Occipital lobe (tissue), 2 donors: ENCODE measurements around the gene GPC6. TPM values are rescaled to one million over a fixed set of nuclear protein-coding genes. Genes with fewer than 3 reads are reported as not detected.

Experiments
- DNase-seq: peaks from one replicate; lab custom pipeline; 2025; lab: John Stamatoyannopoulos, UW
- total RNA-seq: library from RNA; depleted of rRNA; stranded (reverse); fragments of >200 nt; gene quantifications from one replicate; pipeline ENCODE4 v1.2.3, GENCODE V29; 2014

The GPC6 gene
- total RNA-seq, 1 donor from 2014 or later = 9.8 TPM

- no peak for DNase-seq
Observed at GRCh38 chr13:93499991-93500390, 273.4 kb downstream of the GPC6 start.

GRCh38 chr13:93502071-93502470 lies 275.5 kb downstream of the GPC6 start:
- DNase-seq = no peak

DNA sequence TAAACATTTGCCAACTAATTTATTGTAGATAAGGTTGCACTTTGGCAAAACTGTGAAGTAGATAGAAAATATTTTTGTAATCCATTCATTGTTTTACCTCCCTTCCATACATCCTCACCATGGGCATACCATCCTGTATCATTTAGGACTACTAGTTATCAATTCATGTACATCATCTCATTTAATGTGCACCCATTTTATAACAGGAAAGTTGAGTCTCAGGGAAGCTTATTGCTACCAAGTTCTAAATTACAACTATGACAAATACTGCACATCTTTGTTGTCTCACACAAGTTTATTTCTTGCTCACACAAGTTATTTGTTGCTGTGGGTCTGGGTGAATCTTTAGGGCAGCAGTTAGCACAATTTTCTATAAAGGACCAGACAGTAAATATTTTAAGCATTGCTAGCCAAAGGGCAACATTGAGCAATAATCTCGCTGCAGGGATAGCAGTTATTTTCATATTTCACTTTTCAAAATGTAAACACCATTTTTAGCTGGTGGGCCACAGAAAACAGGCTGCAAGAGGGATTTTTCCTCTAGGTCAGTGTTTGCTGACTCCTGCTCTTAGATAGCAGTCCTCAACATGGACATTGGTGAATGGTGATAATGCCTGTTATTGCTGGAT lies 276.5 kb downstream of the GPC6 start:
- no peak for DNase-seq

DNA sequence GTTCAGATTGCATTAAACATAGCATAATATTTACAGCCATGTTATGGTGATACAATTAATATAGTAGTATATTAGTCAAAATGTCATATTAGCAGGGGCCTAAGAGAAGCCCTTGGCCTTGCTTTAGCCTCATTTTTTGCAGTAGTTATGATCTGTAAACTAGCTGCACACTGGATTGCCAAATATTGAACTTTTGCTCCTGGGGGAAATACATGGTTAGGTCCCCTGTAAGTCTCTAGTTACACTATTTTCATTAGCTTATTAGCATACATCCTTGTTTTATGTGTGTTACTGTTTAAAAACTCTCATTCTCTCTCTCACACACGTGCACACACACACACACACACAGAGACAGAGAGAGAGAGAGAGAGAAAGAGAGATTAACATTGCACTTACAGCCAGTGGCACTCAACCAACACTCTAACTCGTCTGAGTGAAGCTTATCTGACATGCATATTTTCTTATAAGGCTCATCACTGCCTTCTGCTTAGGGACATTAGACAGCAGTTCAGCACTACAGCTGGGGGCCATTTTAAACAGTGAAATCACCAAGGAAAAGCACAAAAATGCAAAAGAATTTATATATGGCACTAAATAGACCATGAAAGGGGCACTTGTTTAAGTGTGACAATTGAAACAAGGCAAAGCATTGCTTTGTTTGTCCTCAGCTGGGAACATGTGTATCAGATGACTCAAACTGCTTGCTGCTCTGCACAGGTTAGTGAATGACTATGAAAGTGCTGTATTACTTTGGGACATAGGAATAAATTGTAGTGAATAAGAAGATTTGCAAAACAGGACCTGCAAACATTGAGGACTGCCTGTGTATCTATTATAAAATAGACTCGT lies 278.7 kb downstream of the GPC6 start:
- no peak for DNase-seq

- no peak for DNase-seq
Observed at GRCh38 chr13:93511011-93511410, 284.4 kb downstream of the GPC6 start.

DNA sequence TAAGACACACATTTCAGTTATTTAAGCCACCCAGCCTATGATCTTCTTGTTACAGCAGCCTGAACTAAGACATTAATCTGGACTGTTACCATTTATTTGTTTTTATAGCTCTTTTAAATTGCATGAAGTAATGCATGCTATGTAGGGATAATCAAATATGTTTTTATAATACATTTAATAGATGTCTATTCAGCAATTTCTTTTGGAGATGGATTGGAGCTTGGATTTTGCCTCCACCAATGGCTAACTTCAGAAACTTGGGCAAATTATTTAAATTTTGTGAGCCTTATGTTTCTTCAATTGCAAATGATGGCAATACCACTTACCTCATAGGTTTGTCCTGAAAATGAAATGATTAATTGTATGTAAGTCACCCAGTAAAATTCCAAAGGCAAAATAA lies 288.7 kb downstream of the GPC6 start:
- DNase-seq = no peak

GRCh38 chr13:93517658-93518057 lies 291.1 kb downstream of the GPC6 start:
- no peak for DNase-seq

- DNase-seq = no peak
Observed at GRCh38 chr13:93521307-93521706, 294.7 kb downstream of the GPC6 start.

DNA sequence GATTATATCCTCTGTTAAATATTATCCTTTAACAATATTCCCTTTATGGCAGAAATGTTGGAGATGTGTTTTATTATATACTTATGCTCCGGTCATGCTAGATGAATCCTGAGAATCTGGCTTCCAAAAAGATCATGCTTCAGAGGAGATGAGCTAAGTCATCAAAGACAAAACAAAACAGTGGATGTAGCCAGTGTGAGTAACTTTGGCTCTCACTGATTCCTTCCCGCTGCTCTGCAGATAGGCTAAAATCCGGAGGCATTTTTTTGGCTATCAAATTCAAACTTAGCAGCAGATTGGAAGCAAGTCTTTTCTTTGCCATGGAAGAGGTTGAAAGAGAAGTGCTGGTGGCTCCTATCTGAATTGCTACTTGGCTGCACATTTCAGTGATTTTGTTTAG lies 295.9 kb downstream of the GPC6 start:
- no peak for DNase-seq

GRCh38 chr13:93525087-93525486 lies 298.5 kb downstream of the GPC6 start:
- no peak for DNase-seq

DNA sequence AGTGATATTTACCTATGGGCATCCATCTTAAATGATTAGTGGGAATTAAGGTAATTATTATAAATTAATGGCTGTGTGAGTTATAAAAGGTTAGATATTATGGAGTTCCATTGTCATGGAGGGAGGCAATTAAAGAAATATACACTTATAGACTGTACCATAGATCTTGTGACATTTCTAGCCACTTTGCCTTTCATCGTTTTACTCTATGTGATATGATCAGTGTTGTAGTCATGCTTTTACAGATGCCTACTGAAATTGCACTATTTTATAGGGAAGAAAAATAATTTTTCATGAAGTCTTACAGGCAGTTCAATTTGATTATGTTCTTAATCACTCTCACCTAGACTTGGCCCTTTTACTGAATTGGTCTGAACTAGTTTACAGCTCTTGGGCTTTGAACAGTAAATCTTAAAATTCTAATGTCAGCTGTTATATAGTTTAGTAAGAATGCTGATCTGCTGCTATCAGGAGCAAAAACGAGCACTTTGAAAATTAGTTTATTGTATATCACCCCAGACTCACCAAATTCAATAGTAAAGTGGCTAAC lies 301.2 kb downstream of the GPC6 start:
- DNase-seq = no peak

- no peak for DNase-seq
Observed at GRCh38 chr13:93529961-93530360, 303.4 kb downstream of the GPC6 start.

DNA sequence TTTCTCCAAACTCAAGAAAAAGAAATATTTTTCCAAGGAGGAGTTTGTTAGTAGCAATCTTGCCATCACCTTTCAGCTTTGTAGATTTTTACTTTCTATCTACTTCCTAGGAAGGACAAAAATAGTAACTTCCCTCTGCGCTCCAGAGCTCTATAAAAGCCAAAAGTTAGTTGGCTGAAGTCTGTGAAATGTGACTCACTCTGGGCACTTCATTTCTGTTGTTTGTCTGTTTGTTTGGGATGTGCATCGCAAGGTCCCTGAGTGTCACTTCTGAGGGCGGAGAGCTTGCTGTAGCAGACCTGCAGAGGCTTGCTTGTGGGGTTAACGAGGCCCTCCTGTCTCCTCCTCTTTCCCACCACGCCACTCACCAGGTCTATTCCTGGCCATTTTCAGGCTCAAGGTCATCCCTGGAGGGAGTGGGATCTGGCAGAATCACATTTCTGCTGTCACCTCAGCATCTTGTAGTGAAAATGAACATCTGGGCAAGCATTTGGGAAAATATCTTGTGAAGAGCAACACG lies 307.6 kb downstream of the GPC6 start:
- DNase-seq = no peak

- no peak for DNase-seq
Observed at GRCh38 chr13:93535251-93535650, 308.6 kb downstream of the GPC6 start.

GRCh38 chr13:93539914-93540313 lies 313.3 kb downstream of the GPC6 start:
- DNase-seq = no peak

DNA sequence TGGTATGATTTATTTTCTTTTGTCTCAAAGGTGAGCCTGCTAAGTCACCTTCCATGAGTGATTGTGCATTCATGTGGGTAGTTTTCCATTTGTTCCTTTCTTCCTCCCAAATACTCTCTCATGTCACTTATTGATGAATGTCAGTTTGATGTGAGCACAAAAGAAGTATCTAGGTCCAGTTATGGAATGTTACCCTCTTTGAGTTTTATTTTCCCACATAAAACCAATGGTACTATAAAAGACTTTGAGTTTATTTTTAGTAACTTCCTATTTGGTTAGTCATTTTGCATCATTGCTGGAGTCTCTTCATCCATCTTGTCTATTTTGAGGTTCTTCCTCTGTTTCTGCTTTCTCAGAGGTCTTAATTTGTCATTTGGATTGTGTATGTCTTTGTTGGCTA lies 321.3 kb downstream of the GPC6 start:
- DNase-seq = no peak

DNA sequence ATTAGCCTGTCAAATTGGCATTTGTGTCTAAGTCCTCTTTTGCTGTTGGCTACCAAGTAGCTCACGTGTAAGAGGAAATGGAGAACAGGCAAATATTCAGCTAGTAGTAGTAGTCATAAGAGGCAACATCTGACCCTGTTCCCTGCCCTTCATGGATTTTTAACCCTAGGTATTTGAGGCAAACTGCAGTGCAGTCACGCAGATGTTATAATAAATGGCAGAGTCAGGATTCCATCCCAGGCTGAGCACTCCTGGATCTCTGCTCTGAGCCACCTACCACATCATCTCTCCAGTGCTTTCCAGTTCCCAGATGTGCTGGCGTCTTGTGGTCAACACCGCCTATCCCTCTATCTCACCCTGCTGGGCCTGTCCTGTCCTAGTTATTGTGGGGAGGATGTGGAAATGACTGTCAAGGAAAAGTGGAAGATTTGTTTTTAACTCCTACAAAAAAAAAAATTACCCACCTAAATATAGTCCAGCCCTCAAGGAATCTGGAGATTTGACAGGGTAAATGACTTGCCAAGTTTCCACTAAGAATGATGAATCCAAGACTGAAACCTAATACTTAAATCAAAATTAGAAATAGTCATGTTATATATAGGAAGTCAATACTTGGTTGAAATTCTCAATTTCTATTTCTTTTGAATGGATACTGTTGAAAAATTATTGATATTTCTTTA lies 322.9 kb downstream of the GPC6 start:
- DNase-seq = no peak

DNA sequence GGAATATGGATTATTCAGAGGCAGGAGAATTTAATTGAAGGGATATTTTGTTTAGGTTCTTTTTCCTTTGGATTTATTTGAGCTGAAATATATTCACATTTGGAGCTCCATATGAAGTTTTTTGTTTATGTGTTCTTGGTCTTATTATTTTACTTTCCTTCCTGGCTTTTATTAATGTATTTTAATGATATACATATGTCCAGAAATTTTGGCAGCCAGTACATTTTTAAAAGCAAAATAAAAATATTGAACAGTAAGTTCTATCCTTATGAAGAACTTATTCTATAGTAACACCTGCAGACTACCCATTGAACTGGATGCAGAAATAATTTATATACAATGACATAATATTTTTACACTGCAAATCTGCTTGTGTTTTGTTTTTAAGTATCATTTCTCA lies 323.6 kb downstream of the GPC6 start:
- no peak for DNase-seq

DNA sequence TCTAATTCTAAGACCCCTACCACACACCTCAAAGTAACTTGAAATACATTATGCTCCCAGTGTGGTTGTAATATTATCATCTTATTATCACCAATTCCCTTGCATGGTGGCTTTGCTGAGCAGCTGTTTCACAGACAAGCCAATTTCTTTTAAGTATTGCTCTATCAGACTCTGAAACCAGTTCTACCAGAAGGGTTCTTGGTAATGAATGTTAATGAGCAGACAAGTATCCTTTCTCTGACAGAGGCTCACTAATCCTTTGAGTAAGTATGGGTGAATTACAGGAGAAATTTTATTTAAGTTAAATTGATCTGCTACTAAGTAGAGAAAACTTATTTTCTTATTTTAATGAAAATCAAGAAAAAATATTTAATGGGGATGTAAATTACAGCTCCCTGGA lies 326.0 kb downstream of the GPC6 start:
- DNase-seq = no peak

DNA sequence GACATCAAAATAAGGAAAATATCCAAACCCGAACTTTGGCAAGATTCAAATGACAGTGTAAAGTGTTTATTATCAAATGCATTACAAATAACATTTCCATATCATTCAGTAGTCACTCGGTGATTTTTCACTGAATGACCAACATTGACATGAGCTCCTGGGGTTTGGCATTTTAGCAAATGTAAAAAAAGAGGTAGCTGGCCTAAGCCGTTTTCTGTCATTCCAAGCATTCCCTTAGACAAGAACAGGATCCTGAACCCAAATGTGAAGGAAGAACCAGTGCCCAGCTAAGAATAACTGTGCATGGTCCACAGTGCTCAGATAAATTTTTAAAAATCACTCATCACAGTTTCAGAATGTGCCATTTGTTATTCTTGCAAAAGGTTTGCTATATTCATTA lies 327.9 kb downstream of the GPC6 start:
- DNase-seq = no peak

DNA sequence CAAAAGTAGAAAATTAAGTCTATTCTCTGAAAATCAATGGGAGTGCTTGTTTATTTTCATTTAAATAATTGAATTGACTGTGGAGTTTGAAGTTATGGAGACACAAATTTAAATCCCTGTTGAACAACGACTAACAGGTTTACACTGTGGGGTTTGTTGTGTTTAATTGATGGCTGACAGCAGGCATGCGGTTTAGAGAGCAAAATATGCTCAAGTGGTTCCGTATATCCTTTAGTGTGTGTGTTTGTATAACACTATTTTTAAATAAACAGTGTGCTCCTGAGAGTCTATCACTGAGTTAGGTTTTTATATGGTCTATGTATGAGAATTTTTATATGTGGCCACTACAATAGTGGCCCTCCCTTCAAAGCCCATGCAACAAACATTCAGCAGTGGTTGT lies 332.0 kb downstream of the GPC6 start:
- no peak for DNase-seq

DNA sequence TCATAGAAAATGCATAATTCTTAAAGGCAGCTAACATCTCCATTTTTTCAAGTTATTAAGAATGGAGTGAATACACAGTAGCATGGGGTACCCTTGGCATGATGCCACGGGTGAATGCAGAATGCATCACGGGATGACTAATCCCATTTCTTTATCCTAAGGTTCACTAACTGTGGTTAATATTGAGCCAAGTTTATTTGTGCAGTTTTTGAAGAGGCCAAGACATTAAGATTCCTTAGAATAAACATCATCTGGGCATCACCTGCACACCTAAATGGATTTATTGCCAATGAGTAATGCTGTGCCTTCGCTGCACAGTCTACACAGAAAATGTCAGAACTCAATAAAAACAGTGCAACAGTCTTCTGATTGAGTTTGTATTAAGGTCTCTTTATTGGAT lies 333.1 kb downstream of the GPC6 start:
- no peak for DNase-seq
